CD14-positive monocyte (primary cell): Measurements from ENCODE around the gene PHYKPL. TPM values are rescaled to one million over a fixed set of nuclear protein-coding genes. Genes with fewer than 3 reads are reported as not detected.

Experiments
- DNase-seq, 3 donors: peaks; one replicate each; pipeline ENCODE4 v3.0.0-alpha.2; 2011 to 2022
- H2AFZ ChIP-seq: 2 replicates; pipeline ENCODE4 v1.6.0; 2012; ENCODE audit warnings: mild to moderate bottlenecking, low read depth, low read length, inconsistent platforms; ENCODE audit not compliant: insufficient read depth, poor library complexity, severe bottlenecking
- H3K27ac ChIP-seq, 2 donors: 1 replicate in 1 of 2; 2 replicates in 1 of 2; pipeline ENCODE4 v1.5.1; 2012 to 2013; ENCODE audit warnings: low read length in 2 of 2, control low read depth in 1 of 2, inconsistent platforms in 1 of 2, low read depth in 1 of 2, mild to moderate bottlenecking in 1 of 2
- H3K27me3 ChIP-seq, 2 donors: one replicate each; pipeline versions ENCODE4 v1.6.0 to v1.6.1; 2011 to 2013; ENCODE audit warnings: low read length in 2 of 2; ENCODE audit not compliant: control insufficient read depth in 2 of 2, insufficient read depth in 2 of 2
- H3K36me3 ChIP-seq, 2 donors: replicated peaks in 1 of 2; 1 replicate in 1 of 2; 2 replicates in 1 of 2; pipeline versions ENCODE4 v1.5.1 to v1.6.1; 2012 to 2013; ENCODE audit warnings: low read length in 2 of 2, control low read depth in 1 of 2, inconsistent platforms in 1 of 2, mild to moderate bottlenecking in 1 of 2; ENCODE audit not compliant: insufficient read depth in 2 of 2, control insufficient read depth in 1 of 2
- H3K4me1 ChIP-seq, 2 donors: 1 replicate in 1 of 2; 2 replicates in 1 of 2; pipeline versions ENCODE4 v1.5.1 to v1.6.1; 2012 to 2013; ENCODE audit warnings: low read length in 2 of 2, control low read depth in 1 of 2, inconsistent platforms in 1 of 2, mild to moderate bottlenecking in 1 of 2, moderate library complexity in 1 of 2; ENCODE audit not compliant: insufficient read depth in 2 of 2, control insufficient read depth in 1 of 2
- H3K4me2 ChIP-seq: replicated peaks from 2 replicates; pipeline ENCODE3; 2012; ENCODE audit warnings: low read length, moderate library complexity, mild to moderate bottlenecking; ENCODE audit not compliant: poor library complexity, severe bottlenecking; ENCODE audit errors: extremely low read depth
- H3K4me3 ChIP-seq, 3 experiments: fragments of 200-600 bp in 1 of 3; sonication (generic) in 1 of 3; replicated peaks in 1 of 3; 1 replicate in 2 of 3; 2 replicates in 1 of 3; pipeline ENCODE4 v1.5.1; 2011 to 2013; ENCODE audit warnings: low read length in 3 of 3, mild to moderate bottlenecking in 3 of 3, control low read depth in 2 of 3, low read depth in 2 of 3, inconsistent platforms in 1 of 3, moderate library complexity in 1 of 3
- H3K79me2 ChIP-seq: 2 replicates; pipeline ENCODE4 v1.6.0; 2012; ENCODE audit warnings: mild to moderate bottlenecking, control low read depth, inconsistent platforms, low read length, moderate library complexity; ENCODE audit not compliant: insufficient read depth
- H3K9ac ChIP-seq: 2 replicates; pipeline ENCODE4 v1.6.0; 2017; ENCODE audit warnings: low read length, mild to moderate bottlenecking; ENCODE audit not compliant: insufficient read depth, poor library complexity, severe bottlenecking
- H3K9me3 ChIP-seq, 2 donors: replicated peaks in 1 of 2; 1 replicate in 1 of 2; 2 replicates in 1 of 2; pipeline versions ENCODE4 v1.5.1 to v1.6.1; 2012 to 2013; ENCODE audit warnings: low read length in 2 of 2, control low read depth in 1 of 2; ENCODE audit not compliant: control insufficient read depth in 1 of 2, insufficient read depth in 1 of 2
- H4K20me1 ChIP-seq: 2 replicates; pipeline ENCODE4 v1.6.0; 2012; ENCODE audit warnings: mild to moderate bottlenecking, low read length, control low read depth, moderate library complexity; ENCODE audit not compliant: insufficient read depth
- H3K27ac Mint-ChIP-seq, 7 donors: one replicate each; pipeline ENCODE4 v1.8.0; 2020; ENCODE audit warnings: mild to moderate bottlenecking in 7 of 7, mixed read lengths in 7 of 7, moderate library complexity in 6 of 7, inconsistent platforms in 2 of 7
- H3K27me3 Mint-ChIP-seq, 3 donors: one replicate each; pipeline ENCODE4 v1.8.0; 2021 to 2022; ENCODE audit warnings: low read depth in 3 of 3, mild to moderate bottlenecking in 3 of 3, mixed read lengths in 3 of 3, moderate library complexity in 3 of 3, inconsistent platforms in 1 of 3
- H3K36me3 Mint-ChIP-seq, 2 donors: one replicate each; pipeline ENCODE4 v1.8.0; 2020; ENCODE audit warnings: mixed read lengths in 2 of 2, inconsistent platforms in 1 of 2, mild to moderate bottlenecking in 1 of 2
- H3K4me1 Mint-ChIP-seq: one replicate; pipeline ENCODE4 v1.8.0; 2020; ENCODE audit warnings: mild to moderate bottlenecking, mixed read lengths
- H3K4me3 Mint-ChIP-seq, 2 donors: one replicate each; pipeline ENCODE4 v1.8.0; 2020; ENCODE audit warnings: mild to moderate bottlenecking in 2 of 2, mixed read lengths in 2 of 2, moderate library complexity in 1 of 2
- H3K9me3 Mint-ChIP-seq, 7 donors: one replicate each; pipeline ENCODE4 v1.8.0; 2020 to 2022; ENCODE audit warnings: mixed read lengths in 7 of 7, mild to moderate bottlenecking in 6 of 7, moderate library complexity in 6 of 7, inconsistent platforms in 2 of 7
- WGBS: methylation state at CpG from one replicate; pipeline ENCODE4 v1.1.5; 2013; ENCODE audit warnings: missing lambda C conversion rate; ENCODE audit not compliant: insufficient coverage; 5-methylcytosine and 5-hydroxymethylcytosine counted together
- intact Hi-C, 2 donors: fragments of 100-400 bp; cut with micrococcal nuclease; formaldehyde crosslinking; loops; one replicate each; pipeline versions ENCODE4 v1.15.0 to v1.15.1; 2023
- polyA plus RNA-seq, 3 donors: library from polyadenylated mRNA; depleted of rRNA in 1 of 3; unstranded in 2 of 3; stranded (reverse) in 1 of 3; fragments of 300-500 nt in 2 of 3; fragments of >200 nt in 1 of 3; fragmentation: Illumina TruSeq in 2 of 3; gene quantifications; 1 replicate in 2 of 3; 2 replicates in 1 of 3; pipeline ENCODE4 v1.2.3, GENCODE V29; 2012 to 2021
- TF ChIP-seq, protein P1 (sequence below): fragments of 200-600 bp; IDR thresholded peaks from one replicate; pipeline ENCODE4 v1.8.0; 2022; ENCODE audit warnings: antibody characterized with exemption, mild to moderate bottlenecking

The PHYKPL gene
- polyA plus RNA-seq, 3 donors = 39.2 to 199 (median 43.0) TPM

GRCh38 chr5:178236126-178236525, 3.5 kb upstream of the PHYKPL start:
- TF ChIP-seq, protein P1, sequence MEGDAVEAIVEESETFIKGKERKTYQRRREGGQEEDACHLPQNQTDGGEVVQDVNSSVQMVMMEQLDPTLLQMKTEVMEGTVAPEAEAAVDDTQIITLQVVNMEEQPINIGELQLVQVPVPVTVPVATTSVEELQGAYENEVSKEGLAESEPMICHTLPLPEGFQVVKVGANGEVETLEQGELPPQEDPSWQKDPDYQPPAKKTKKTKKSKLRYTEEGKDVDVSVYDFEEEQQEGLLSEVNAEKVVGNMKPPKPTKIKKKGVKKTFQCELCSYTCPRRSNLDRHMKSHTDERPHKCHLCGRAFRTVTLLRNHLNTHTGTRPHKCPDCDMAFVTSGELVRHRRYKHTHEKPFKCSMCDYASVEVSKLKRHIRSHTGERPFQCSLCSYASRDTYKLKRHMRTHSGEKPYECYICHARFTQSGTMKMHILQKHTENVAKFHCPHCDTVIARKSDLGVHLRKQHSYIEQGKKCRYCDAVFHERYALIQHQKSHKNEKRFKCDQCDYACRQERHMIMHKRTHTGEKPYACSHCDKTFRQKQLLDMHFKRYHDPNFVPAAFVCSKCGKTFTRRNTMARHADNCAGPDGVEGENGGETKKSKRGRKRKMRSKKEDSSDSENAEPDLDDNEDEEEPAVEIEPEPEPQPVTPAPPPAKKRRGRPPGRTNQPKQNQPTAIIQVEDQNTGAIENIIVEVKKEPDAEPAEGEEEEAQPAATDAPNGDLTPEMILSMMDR = no peak
- 94% methylated on average over 6 of the region's 9 CpGs for WGBS
- no peak overlapping the region for H3K4me3 Mint-ChIP-seq
- peaks cover 75% of the 10 kb centered on the region for H3K4me1 Mint-ChIP-seq
- H3K36me3 Mint-ChIP-seq = peaks cover 3 to 4% of the 10 kb centered on the region in 2 donors
- H3K27ac Mint-ChIP-seq = peak overlapping the region in 2 of 7 donors; percentile 30 to 67
- no peaks in the 10 kb centered on the region for H3K9me3 ChIP-seq
- no peak overlapping the region for H2AFZ ChIP-seq
- H3K36me3 ChIP-seq = peaks cover 0 to 2% of the 10 kb centered on the region in 2 donors
- no peak overlapping the region for H3K4me2 ChIP-seq
- no peaks in the 10 kb centered on the region for H3K27me3 ChIP-seq
- H3K9ac ChIP-seq = no peak overlapping the region
- peaks cover 9% of the 10 kb centered on the region for H4K20me1 ChIP-seq
- H3K9me3 Mint-ChIP-seq = peaks cover 0 to 4% (median 0%) of the 10 kb centered on the region in 7 donors
- no peak overlapping the region for H3K4me3 ChIP-seq
- peaks cover 11% of the 10 kb centered on the region for H3K79me2 ChIP-seq
- H3K27me3 Mint-ChIP-seq = peaks cover 0 to 2% (median 0%) of the 10 kb centered on the region in 3 donors
- intact Hi-C loops = no loop called here
- H3K4me1 ChIP-seq = peaks cover 77 to 90% of the 10 kb centered on the region in 2 donors
- DNase-seq = no peak
- no peak overlapping the region for H3K27ac ChIP-seq

DNA sequence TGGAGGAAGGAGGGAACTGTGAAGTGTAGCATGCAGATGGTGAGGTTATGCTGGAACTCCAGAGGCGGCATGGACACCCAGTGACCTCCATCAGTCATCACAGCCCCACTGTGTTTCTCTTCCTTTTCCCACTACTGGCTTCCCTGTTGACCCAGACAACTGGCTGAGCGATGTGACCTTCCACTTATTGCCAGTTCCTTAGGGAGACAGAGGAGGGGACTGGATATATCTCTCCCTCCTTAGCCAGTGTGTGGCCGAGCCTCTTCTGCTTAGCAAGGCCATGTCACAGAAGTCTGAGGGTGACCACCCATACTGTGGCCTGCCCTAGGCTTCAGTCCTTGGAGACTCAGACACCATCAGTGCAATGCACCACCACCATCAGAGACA, 3.0 kb upstream of the PHYKPL start:
- Mint-ChIP-seq H3K9me3 (peaks cover 0 to 2% (median 0%) of the 10 kb centered on the region in 7 donors), H3K4me1 (peaks cover 75% of the 10 kb centered on the region)

More for the DNA sequence above, 3.0 kb upstream of the PHYKPL start:
- Histone ChIP-seq H3K9me3 (no peaks in the 10 kb centered on the region), H3K27me3 (no peaks in the 10 kb centered on the region), H4K20me1 (peaks cover 14% of the 10 kb centered on the region), H3K4me2 (no peak overlapping the region), H3K9ac (no peak overlapping the region), H3K79me2 (peaks cover 16% of the 10 kb centered on the region), H3K36me3 (peaks cover 0 to 7% of the 10 kb centered on the region in 2 donors), H2AFZ (no peak overlapping the region), H3K27ac (no peak overlapping the region), H3K4me1 (peaks cover 77 to 90% of the 10 kb centered on the region in 2 donors), H3K4me3 (no peak overlapping the region)
- no peak overlapping the region for H3K27ac Mint-ChIP-seq
- H3K4me3 Mint-ChIP-seq = no peak overlapping the region
- intact Hi-C loops = no loop called here
- TF ChIP-seq, protein P1 = no peak
- peaks cover 8 to 10% of the 10 kb centered on the region in 2 donors for H3K36me3 Mint-ChIP-seq
- H3K27me3 Mint-ChIP-seq = peaks cover 0 to 2% (median 0%) of the 10 kb centered on the region in 3 donors
- no CpG with 5 or more reads among the region's 3 CpGs for WGBS
- DNase-seq = no peak
